HG03045 (cell line): ENCODE data around the gene MARVELD2.
A peak's percentile ranks its signal among the peaks of the same experiment; 100 is the strongest.
"Not testable (repeated sequence)": the region's sequence is repeated elsewhere in the genome, so short reads cannot be mapped to it uniquely, and the experiment has no call there.

Experiments
- ATAC-seq: cut with Tn5 transposase; IDR thresholded peaks from one replicate; pipeline ENCODE4 v1.9.1; 2021; ENCODE audit warnings: mild to moderate bottlenecking, moderate library complexity; ENCODE audit not compliant: unreplicated experiment

The MARVELD2 gene

GRCh38 chr5:69449511-69449910 lies 34.6 kb downstream of the MARVELD2 start:
- no peak for ATAC-seq

GRCh38 chr5:69450116-69450515 lies 35.2 kb downstream of the MARVELD2 start:
- no peak for ATAC-seq

GRCh38 chr5:69450527-69450926 lies 35.6 kb downstream of the MARVELD2 start:
- ATAC-seq = not testable (repeated sequence)

GRCh38 chr5:69451941-69452647 lies 37.2 kb downstream of the MARVELD2 start:
- ATAC-seq = no peak

GRCh38 chr5:69453487-69453886 lies 38.6 kb downstream of the MARVELD2 start:
- ATAC-seq = not testable (repeated sequence)

GRCh38 chr5:69454460-69455249 lies 39.7 kb downstream of the MARVELD2 start:
- ATAC-seq = no peak

- ATAC-seq = not testable (repeated sequence)
These were observed 40.6 kb downstream of the MARVELD2 start for GRCh38 chr5:69455428-69455988.

- ATAC-seq = no peak
These were observed 47.3 kb downstream of the MARVELD2 start for GRCh38 chr5:69462170-69462569.

GRCh38 chr5:69466375-69466774 lies 51.5 kb downstream of the MARVELD2 start:
- not testable (repeated sequence) for ATAC-seq

- peak; percentile 97 for ATAC-seq
These were observed 52.7 kb downstream of the MARVELD2 start for GRCh38 chr5:69467442-69468225.

- ATAC-seq = no peak
These were observed 53.7 kb downstream of the MARVELD2 start for GRCh38 chr5:69468631-69469030.

- ATAC-seq = not testable (repeated sequence)
These were observed 56.6 kb downstream of the MARVELD2 start for GRCh38 chr5:69471516-69471915.

- not testable (repeated sequence) for ATAC-seq
These were observed 57.7 kb downstream of the MARVELD2 start for GRCh38 chr5:69472535-69473143.

GRCh38 chr5:69477170-69477569 lies 62.3 kb downstream of the MARVELD2 start:
- ATAC-seq = no peak

GRCh38 chr5:69478296-69478695 lies 63.4 kb downstream of the MARVELD2 start:
- not testable (repeated sequence) for ATAC-seq

GRCh38 chr5:69484891-69485290 lies 70.0 kb downstream of the MARVELD2 start:
- ATAC-seq = no peak

- no peak for ATAC-seq
These were observed 70.6 kb downstream of the MARVELD2 start for GRCh38 chr5:69485471-69485870.

GRCh38 chr5:69489246-69489645 lies 74.3 kb downstream of the MARVELD2 start:
- no peak for ATAC-seq

GRCh38 chr5:69491027-69491426 lies 76.1 kb downstream of the MARVELD2 start:
- ATAC-seq = no peak

- no peak for ATAC-seq
These were observed 77.0 kb downstream of the MARVELD2 start for GRCh38 chr5:69491838-69492390.
